GM12892 (cell line): ENCODE results near the gene MAP4K3.

Experiments used
- POLR2A ChIP-seq: IDR thresholded peaks from 2 replicates; pipeline ENCODE4 v1.6.1; 2011; ENCODE audit warnings: low read depth, low read length, control low read depth
- POLR2AphosphoS5 ChIP-seq: IDR thresholded peaks from 2 replicates; pipeline ENCODE4 v1.6.1; 2011; ENCODE audit warnings: low read depth, low read length, control low read depth

GRCh38 chr2:39411181-39411944 is 25.7 kb downstream of the MAP4K3 start:
- TF ChIP-seq POLR2A, result no peak
- no peak for TF ChIP-seq POLR2AphosphoS5
